ENCODE data around the gene ABCC9.

Gene ABCC9

DNA sequence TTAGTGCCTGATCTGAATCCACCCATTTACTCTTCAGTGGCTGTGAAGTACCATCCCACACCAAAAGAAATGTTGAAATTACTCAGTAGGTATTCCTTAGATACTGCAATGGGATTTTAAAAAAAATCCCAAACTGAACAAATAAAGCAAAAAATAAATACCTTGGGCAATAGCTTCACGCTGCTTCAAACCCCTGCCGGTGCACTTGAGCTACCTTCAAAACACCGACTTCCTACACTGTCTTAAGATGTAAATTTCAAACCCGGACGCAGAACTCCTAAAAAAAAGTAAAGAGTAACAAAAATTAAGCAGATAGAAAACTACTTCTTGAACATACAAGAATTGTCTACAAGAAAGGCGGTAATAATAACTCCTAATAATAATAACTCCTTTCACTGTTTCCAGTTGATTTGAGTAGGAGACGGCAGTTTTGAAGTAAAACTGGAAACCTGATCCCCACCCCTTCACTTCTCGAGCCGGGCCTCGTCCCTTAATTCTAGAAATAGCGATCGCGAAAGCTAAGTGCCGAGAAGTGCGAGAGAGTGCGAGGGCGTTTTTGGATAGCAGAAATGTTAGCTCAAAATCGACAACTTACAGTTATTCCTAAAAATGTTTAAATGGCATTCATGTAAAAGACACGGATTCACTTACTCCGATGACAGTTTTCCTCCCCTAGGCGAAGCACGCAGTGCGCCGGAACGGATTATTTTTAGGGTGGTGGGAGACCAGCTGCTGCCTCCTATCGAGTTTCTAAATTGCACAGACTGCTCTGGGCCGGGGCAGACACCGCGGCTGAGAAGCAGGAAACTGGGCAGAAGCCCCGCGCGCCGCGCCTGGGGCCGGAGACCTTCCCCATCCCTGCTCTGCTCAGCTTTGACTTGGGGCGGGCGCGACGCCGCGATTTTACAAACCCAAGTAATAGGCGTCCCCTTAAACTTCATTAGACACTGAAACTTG lies at the start of gene ABCC9:
TSS of gene ABCC9 (minus strand) at position 878 of the 957 bp plus-strand sequence. CDS start 4,752 bp downstream, outside the sequence.
- DNase-seq, result no peak

DNA sequence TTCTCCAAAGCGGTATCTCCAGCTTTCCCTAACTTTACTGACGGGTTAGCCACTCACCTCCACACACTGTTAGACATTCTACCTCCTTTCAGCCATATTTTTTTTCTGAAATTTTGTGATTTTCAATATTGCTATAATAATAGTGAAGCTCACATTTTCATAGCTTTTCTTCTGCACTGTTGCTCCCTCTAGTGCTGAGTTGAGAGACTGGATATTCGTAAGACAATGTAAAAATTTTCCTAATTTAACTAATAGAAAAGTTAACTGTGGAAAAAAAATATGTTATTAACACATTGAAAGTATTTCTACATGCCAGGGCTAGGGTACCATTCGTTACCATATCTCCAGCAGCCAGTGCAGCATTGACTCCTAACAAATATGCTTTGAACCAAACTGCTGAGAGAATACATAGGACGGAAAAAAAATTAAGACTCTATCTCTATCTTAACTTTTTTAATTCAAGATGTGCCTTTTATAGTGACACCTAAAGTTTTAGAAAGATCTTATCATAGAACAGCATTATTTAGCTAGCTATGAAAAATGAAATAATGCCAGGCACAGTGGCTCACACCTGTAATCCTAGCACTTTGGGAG lies 48.7 kb upstream of the ABCC9 start:
- no peak for DNase-seq

DNA sequence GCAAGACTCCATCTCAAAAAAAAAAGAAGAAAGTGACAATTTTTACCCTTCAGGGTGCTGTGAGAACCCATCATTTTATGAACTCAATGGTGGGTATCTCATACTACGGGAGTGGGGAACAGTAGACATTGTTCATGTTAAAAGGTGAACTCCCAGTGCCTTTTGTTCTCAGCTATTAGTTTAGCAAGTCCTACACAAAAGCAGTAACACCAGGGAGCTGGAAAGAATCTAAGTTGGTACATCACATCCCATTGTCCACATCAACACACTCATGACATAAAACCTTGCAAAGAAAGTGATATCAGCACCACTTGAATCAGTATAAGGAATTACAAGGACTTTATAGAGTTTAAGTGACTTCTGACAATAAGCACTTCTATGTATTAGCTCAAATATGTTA lies 47.4 kb upstream of the ABCC9 start:
- DNase-seq, result no peak

DNA sequence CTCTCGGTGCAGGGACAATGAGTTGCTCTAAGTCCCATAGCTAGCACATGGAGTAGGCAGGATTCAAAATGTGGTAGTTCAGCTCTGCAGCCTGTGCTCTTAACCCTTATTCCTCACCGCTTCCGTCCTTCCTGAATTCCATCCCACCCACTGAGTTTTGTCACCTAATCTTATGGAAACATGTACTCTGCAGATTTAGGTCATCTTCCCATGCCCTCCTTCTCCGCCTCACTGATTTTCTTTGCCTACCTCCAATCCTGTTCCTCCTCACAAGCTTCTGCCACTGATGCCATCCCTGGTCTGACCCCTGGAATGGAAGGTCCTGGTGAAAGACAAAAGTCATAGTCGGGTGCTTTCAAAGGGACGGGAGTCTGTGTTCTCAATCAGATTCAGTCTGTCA lies 46.5 kb upstream of the ABCC9 start:
- no peak for DNase-seq

DNA sequence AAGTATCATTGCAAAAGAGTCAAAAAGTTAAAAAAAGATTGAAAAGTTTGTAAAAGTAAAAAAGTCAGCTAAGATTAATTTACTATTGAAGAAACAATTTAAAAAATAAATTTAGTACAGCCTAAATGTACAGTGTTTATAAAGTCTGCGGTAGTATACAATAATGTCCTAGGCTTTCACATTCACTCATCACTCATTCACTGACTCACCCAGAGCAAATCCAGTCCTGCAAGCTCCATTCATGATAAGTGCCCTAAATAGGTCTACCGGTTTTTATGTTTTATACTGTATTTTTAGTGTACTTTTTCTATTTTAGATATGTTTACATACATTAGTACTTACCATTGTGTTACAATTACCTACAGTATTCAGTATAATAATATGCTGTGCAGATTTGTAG lies 43.9 kb upstream of the ABCC9 start:
- no peak for DNase-seq

DNA sequence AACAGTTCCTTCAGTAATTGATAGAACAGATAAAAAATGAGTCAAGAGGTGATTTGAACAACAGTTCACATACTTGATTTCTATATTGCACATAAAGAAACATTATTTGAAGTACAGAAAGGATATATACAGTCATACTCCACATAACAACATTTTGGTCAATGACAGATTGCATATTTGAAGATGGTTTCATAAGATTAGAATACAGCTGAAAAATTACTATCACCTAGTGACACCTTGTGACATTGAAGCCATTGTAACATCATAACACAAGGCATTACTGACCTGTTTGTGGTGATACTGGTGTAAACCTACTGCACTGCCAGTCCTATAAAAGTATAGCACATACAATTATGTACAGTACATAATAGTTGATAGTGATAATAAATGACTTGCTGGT lies 43.1 kb upstream of the ABCC9 start:
- DNase-seq, result no peak

DNA sequence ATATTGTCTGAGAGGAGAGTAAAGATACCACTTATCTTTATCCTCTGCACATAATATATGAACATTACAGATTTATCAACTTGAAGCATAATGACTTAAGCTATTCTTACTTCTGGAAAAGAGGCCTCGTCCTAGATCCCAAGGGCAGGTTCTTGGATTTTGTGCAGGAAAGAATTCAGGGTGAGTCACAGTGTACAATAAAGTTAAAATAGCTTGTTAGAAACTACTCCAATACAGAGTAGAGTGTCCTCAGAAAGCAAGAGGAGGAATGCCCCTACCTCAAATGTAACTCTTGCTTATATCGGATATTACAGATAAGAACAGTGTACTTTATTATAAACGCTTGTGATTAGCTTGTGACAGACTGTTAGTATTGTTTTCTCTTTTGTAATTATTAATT lies 41.9 kb upstream of the ABCC9 start:
- no peak for DNase-seq

DNA sequence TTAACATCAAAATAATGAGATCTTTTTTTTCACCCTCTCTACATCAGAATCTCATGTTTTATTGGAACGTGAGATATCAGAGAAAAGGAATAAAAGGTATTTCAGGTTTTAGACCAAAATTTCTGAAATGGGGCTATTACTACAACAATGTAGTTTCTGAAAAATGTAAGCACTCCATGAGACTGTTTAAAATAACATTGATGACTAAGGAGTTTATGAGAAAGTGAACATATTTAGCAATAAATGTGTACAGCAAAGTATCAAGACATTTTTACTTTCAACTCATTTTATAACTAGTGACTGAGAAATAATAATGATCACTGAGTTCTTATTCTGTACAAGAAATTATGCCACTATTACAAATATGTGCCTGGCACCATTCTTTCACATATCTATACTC lies 39.3 kb upstream of the ABCC9 start:
- no peak for DNase-seq

DNA sequence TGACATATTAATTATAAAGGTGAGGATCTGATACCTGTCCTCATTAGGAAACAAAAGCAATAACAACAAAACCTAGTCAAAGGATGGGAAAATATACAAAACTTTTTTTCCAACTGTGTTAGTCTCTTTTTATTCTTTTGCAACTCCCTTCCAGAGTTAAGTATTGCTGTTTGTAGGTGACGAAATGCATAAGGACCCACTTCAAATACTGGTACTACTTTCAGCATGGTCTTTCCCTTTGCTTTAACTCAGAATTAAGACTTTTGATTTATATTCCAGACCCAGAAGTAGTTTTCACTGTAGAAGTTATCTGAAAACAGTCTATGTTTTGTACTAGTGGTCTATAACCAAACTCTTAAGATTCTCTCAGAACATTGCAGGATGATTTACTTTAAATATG lies 34.1 kb upstream of the ABCC9 start:
- DNase-seq, result no peak

DNA sequence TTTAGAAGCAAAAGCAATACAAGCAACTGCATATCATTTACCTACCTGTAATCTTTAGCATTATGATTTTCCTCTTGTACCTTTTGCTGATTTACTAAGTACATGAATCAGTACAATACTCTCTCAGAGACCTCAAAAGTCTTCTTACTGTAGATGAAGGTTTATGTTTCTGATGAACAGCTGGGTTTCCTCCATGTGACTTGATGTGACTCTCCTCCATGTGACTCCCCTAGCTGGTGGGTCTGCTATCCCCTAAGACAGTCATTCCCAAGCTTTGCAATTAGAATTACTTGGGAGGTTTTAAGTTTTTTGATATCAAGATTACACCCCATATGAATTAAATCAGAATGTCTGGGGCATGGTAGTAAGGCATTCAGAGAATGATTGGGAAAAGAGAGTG lies 32.0 kb upstream of the ABCC9 start:
- DNase-seq, result no peak

DNA sequence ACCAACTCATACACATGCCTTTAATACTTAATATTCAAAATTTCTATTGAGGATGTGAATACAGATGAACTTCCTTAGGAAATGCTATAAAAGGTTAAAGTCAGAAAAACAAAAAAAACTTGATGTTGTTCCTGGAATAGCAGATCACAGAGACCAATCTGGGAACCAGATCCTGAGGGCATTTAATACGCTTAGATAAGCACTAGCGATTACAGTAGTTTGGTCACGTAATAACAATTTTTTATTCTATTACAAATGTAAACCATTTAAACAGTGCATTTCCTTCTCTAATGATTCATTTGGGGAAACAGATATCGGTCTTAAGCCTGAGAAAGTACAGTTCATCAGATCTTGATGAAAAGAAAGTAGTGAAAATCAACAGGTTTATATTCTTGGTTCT lies 30.8 kb upstream of the ABCC9 start:
- no peak for DNase-seq

DNA sequence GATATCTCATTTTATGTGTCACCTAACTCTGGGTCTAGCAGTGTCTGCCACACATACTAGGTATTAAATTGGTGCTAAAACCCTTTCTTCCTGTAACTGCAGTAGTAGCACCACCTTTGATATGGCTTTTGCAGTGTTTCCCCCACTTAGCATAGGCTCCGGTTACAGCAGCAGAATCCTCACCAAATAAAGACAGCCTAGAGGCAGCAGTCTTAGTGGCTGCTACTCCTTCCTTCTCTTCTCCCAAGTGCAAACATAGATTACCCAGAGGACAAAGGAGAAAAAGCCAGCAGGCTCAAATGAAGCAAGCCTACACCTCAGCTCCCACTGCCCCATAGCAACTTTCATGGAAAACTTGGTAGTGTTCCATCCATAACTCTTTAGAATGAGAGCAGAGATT lies 30.1 kb upstream of the ABCC9 start:
- DNase-seq, result no peak

DNA sequence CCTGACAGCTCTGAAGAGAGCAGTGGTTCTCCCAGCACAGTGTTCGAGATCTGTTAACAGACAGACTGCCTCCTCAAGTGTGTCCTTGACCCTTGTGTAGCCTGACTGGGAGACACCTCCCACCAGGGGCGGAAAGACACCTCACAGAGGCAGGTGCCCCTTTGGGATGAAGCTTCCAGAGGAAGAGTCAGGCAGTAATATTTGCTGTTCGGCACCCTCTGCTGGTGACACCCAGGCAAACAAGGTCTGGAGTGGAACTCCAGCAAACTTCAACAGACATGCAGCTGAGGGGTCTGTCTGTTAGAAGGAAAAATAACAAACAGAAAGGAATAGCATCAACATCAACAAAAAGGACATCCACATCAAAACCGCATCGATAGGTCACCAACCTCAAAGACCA lies 21.6 kb upstream of the ABCC9 start:
- no peak for DNase-seq

DNA sequence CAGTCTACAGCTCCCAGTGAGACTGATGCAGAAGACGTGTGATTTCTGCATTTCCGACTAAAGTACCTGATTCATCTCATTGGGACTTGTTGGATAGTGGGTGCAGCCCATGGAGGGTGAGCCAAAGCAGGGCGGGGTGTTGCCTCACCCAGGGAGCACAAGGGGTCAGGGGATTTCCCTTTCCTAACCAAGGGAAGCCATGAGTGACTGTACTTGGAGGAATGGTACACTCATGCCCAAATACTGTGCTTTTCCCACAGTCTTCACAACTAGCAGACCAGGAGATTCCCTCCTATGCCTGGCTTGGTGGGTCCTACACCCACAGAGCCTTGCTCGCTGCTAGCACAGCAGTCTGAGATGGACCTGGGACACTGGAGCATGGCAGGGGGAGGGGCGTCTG lies 21.0 kb upstream of the ABCC9 start:
- DNase-seq, result no peak

DNA sequence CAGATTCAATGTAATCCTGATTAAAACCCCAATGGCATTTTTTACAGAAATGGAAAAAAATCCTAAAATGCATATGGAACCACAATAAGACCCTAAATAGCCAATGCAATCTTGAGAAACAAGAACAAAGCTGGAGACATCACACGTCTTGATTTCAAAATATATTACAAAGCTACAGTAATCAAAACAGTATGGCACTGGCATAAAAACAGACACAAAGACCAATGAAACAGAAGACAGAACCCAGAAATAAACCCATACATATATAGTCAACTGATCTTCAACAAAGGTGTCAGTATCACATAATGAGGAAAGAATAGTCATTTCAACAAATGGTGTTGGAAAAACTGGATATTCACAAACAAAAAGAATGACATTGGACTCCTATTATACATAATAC lies 9.4 kb upstream of the ABCC9 start:
- no peak for DNase-seq

DNA sequence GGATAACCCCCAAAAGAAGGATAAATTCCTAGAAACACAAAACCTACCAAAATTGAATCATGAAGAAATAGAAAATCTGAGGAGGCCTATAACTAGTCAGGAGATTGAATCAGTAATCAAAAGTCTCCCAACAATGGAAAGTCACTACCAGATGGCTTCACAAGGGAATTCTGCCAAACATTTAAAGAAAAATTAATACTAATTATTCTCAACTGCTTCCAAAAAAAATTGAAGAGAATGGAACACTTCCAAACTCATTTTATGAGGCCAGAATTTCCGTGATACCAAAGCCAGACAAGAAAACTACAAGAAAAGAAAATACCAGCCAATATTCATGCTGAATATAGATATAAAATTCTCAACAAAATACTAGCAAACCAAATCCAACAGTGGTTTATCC lies 7.8 kb upstream of the ABCC9 start:
- DNase-seq, result no peak

DNA sequence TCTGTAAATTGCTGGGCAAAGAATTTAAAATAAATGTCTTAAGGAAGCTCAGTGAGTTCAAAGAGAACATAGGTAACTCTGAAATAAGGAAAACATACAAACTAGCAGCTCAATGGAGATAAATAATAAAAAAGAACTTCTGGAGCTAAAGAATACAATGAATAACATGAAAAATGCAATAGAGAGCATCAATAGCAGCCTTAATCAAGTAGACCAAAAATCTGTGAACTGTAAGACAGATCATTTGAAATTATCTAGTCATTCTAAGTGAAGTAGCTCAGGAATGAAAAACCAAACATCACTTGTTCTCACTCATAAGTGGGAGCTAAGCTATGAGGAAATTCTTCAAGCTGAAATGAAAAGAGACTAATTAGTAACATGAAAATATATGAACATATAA lies 5.8 kb upstream of the ABCC9 start:
- no peak for DNase-seq

DNA sequence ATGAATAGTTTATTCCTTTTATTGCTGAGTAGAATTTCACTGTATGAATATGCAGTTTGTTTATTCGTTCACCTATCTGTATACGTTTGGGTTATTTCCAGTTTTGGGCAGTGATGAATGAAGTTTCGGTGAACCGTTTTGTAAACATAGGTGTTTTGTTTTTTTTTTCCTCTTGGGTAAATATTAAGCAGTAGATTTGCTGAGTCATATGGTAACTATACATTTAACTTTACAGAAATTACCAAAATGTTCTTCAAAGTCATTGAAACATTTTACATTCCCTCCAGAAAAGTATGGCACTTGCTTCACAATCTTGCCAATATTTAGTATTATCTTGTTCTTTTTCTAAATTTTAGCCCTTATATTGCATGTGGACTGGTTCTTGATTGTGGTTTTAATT lies 3.8 kb upstream of the ABCC9 start:
- DNase-seq, result no peak

DNA sequence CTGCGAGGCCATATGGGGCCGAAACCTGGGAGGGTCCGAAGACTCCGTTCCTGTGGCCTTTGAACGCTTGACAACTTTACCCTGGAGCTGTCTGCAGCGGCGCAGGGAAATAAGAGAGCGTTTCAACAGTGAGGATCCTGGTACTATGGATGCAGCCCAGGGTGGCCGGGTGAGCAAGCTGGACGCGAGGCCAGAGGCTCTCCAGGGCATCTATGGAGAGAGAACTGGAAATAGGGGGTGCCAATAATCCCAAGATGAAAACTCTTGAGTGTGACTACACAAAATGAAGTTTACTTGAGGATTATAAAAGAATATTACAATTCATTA lies 1.1 kb upstream of the ABCC9 start:
- DNase-seq, result no peak

DNA sequence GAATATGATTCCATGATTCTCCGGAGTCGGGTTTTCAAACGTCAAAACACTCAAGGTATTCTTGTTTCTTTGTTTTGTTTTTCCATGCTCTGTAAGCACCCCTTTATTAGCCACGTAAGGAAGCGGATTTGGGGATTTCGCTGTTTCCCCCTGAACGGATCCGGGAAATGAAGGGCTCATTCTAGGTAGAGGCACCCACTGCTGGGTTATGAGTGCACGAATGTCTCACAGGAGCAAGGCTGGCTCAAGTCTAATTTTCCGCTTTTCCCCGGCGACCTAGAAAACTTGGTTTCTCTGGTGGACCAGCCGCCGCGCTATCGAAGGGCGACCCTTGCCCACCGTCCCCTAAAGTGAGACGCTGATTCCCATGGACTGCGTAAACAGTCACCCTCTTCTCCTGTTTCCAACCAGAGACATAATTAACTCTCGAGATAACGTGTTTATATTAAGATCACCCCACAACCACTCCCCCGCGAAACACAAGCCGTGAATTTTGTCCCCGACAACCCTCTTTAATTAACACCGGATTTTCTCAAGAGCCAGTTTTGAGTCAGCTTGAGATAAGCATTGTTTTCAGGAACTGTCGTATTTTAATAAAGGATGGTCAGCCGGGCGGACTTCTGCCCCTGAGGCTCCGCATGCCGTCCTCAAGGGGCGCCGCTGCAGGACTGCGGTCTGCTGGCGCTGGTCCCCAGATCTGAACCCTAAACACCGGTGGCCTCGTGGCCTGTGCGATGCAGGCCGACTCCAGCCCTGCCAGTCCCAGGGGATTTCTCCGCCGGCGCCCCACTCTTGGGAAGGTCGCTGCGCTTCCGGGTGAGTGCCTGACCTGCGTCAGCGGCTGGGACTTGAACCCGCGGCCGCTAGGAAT lies 515 bp upstream of the ABCC9 start:
- DNase-seq, result no peak

DNA sequence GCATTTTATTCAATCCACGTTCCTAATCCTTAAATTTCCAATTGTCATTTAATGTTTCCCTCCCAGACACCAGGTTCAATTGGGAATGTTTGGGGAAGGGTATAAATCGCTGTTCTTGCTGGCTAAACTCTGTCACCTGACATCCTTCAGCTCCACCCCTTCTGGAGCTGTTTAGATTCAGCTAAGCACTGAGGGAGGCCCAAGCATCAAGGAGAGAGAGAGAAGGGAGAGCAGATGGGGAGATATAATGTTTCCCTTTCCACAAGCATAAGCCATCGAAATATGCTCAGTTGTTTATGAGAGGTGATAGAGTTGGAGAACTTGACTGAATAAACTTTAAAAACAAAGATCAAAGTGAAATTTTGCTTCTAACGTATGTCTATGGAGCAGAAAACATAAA lies 1.8 kb downstream of the ABCC9 start:
- DNase-seq, result no peak

DNA sequence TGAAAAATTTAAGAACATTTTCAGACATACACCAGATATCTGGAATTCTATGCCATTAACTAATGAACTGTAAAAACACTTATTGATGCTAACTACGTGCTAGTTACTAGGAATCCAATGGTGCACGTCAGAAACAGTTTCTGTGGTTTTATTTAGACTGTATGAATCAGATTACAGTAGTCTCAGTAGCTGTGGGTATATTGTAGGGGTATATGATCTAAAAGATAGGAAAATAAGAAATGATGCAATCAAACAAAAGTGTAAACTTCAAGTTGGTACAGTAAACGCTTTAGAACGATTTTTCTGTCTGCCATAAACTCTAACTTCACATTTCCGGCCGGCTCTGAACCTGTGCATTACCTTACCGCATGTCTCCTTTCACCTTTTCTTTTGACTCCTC lies 2.3 kb downstream of the ABCC9 start:
- no peak for DNase-seq

DNA sequence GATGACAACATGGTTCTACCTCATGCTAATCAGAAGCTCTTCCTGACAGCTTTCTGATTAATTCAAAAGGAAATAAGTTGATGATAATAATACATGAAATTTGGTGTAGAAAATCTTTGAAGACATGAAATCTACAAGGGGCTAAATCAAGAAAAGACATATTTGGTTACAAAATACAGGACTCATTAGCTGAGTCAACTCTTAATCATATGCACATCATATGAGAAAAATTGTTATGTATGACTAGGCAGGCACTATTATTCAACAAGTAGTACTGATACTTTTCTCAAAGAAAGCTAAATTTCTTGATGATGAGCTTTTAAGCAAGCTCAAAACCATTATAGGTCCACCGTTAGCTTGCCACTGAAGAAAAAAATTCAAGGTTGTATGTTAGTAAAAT lies 7.1 kb downstream of the ABCC9 start:
- no peak for DNase-seq

DNA sequence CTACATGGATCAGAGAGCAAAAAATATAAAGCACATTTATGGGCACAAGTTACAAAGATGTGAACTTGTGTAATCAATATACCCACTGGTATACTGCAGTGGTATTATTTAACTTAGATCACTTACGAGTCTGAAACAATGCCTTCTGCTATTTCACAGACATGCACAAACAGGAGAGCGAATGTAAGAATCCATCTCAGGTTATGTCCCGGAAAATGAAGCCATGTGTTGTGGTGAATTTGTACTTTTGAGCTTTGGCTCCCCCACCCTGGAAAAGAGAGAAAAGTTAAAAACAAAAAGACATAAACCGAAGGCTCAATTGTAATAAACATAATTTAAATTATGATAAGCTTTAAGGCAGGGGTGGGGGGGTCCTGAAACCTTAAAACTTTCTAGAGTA lies 7.6 kb downstream of the ABCC9 start:
- DNase-seq, result no peak
